Epithelial cell of esophagus (primary cell): Measurements from ENCODE around the gene AHNAK.

Source experiments
- DNase-seq: peaks from one replicate; pipeline ENCODE4 v3.0.0; 2010; ENCODE audit warnings: low read depth
- H3K4me3 ChIP-seq: 2 replicates; pipeline ENCODE4 v1.5.1; 2011; ENCODE audit warnings: mild to moderate bottlenecking, low read length, control low read depth
- CTCF ChIP-seq: IDR thresholded peaks from 2 replicates; pipeline ENCODE4 v1.5.1; 2011; ENCODE audit warnings: low read depth, mild to moderate bottlenecking, low read length, control low read depth, inconsistent platforms; ENCODE audit not compliant: insufficient read depth; ENCODE audit errors: missing control alignments

Gene AHNAK

GRCh38 chr11:62468577-62468976 lies 78.0 kb downstream of the AHNAK start:
- no peak for TF ChIP-seq CTCF
- DNase-seq: no peak
- no peak overlapping the region for H3K4me3 ChIP-seq

GRCh38 chr11:62466444-62466843 lies 80.2 kb downstream of the AHNAK start:
- H3K4me3 ChIP-seq: no peak overlapping the region
- no peak for DNase-seq
- no peak for TF ChIP-seq CTCF

- no peak overlapping the region for H3K4me3 ChIP-seq
- no peak for TF ChIP-seq CTCF
- DNase-seq: no peak
Observed at GRCh38 chr11:62464655-62465054, 82.0 kb downstream of the AHNAK start.

GRCh38 chr11:62463121-62463542 lies 83.5 kb downstream of the AHNAK start:
- no peak for DNase-seq
- no peak overlapping the region for H3K4me3 ChIP-seq

GRCh38 chr11:62462508-62462892 lies 84.1 kb downstream of the AHNAK start:
- no peak for DNase-seq
- TF ChIP-seq CTCF: no peak
- H3K4me3 ChIP-seq: no peak overlapping the region

More at GRCh38 chr11:62463121-62463542, 83.5 kb downstream of the AHNAK start:
- no peak for TF ChIP-seq CTCF

GRCh38 chr11:62461740-62462507 lies 84.7 kb downstream of the AHNAK start:
- no peak for DNase-seq
- no peak overlapping the region for H3K4me3 ChIP-seq

More at GRCh38 chr11:62461740-62462507, 84.7 kb downstream of the AHNAK start:
- no peak for TF ChIP-seq CTCF
